NCI-H526 (cell line): ENCODE measurements around the gene FARP2.
"Not testable (repeated sequence)": the region's sequence is repeated elsewhere in the genome, so short reads cannot be mapped to it uniquely, and the experiment has no call there.

ENCODE experiments used
- DNase-seq, 2 experiments: peaks; one replicate each; lab custom pipeline; 2025; lab: John Stamatoyannopoulos, UW

FARP2 gene

GRCh38 chr2:241355983-241356870, at the start of gene FARP2:
FARP2 (plus strand) TSS chr2:241356285; CDS start chr2:241373108, 16,823 bp downstream.
- DNase-seq: peak; percentile 97 to 100

GRCh38 chr2:241307055-241307454, 49.0 kb upstream of the FARP2 start:
- DNase-seq: no peak

- DNase-seq: no peak
Observed at GRCh38 chr2:241308267-241308666, 47.8 kb upstream of the FARP2 start.

GRCh38 chr2:241308832-241309500, 47.1 kb upstream of the FARP2 start:
- no peak for DNase-seq

GRCh38 chr2:241309684-241310117, 46.4 kb upstream of the FARP2 start:
- DNase-seq: no peak

- no peak for DNase-seq
Observed at GRCh38 chr2:241310917-241311566, 45.0 kb upstream of the FARP2 start.

- no peak for DNase-seq
Observed at GRCh38 chr2:241312082-241312481, 44.0 kb upstream of the FARP2 start.

- DNase-seq: no peak
Observed at GRCh38 chr2:241313543-241314095, 42.5 kb upstream of the FARP2 start.

GRCh38 chr2:241314226-241315092, 41.6 kb upstream of the FARP2 start:
- DNase-seq: peak in 1 of 2 experiments; percentile 60

GRCh38 chr2:241315093-241315878, 40.8 kb upstream of the FARP2 start, which contains the start of gene HDLBP:
HDLBP (minus strand) TSS chr2:241315672; CDS start chr2:241266869, 48,803 bp downstream.
- DNase-seq: peak; percentile 96 to 100

- peak; percentile 67 to 92 for DNase-seq
Observed at GRCh38 chr2:241315879-241316631, 40.0 kb upstream of the FARP2 start, which contains the start of gene SEPTIN2. SEPTIN2 (plus strand) TSS chr2:241315925; CDS start chr2:241324233, 8,308 bp downstream.

- DNase-seq: no peak
Observed at GRCh38 chr2:241316825-241317224, 39.3 kb upstream of the FARP2 start.

- DNase-seq: no peak
Observed at GRCh38 chr2:241317391-241317790, 38.7 kb upstream of the FARP2 start.

GRCh38 chr2:241318830-241319229, 37.3 kb upstream of the FARP2 start:
- DNase-seq: not testable (repeated sequence)

- DNase-seq: no peak
Observed at GRCh38 chr2:241320394-241320793, 35.7 kb upstream of the FARP2 start.

- DNase-seq: no peak
Observed at GRCh38 chr2:241321033-241321432, 35.1 kb upstream of the FARP2 start.

GRCh38 chr2:241321886-241322285, 34.2 kb upstream of the FARP2 start:
- DNase-seq: no peak

GRCh38 chr2:241323778-241324177, 32.3 kb upstream of the FARP2 start:
- no peak for DNase-seq

- no peak for DNase-seq
Observed at GRCh38 chr2:241324775-241325174, 31.3 kb upstream of the FARP2 start.
